NCI-H345 (cell line): ENCODE data around the gene SRXN1.
A peak's percentile ranks its signal among the peaks of the same experiment; 100 is the strongest.
"Not testable (repeated sequence)": the region's sequence is repeated elsewhere in the genome, so short reads cannot be mapped to it uniquely, and the experiment has no call there.

ENCODE experiments used
- DNase-seq: peaks from one replicate; lab custom pipeline; 2025; lab: John Stamatoyannopoulos, UW

SRXN1 gene

DNA sequence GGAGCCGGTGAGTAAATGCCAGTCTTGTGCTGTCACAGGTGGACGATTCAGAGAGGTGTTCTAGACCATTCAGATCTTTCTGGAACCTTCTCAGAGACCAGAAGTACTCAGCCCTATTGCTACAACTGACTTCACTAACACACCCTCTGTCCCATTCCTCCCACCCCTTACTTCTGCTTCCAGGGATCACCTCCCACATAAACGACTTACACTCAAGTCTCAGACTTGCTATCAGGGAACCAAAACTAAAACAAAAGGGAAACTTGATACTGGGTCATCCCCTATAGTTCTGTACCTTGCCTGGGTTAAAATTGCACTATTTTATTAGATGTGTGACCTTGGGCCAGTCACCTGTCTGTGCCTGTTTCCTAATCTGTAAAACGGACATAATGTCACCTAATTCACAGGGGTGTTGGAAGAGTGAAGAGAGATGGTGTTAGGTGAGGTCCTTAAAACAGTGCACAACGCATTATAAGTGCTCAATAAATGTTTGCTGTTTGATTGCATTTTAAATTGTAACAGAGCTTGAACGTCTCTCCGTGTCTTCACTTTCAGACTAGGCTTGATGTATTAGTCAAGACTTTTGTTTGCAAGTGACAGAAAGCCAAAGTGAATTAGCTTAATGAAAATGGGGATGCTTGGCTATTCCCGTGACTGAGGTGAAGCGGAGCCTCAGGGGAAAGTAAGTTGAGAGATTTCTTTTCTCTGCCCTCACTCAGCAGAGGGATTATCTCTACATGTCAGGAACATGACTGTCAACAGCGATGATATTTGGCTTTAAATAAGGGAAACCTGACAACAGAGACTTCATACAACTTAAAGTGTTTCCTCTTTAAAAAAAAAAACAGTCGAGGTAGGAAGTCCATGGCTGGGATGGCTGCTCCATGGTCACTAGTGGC lies 3.0 kb upstream of the SRXN1 start:
- DNase-seq, result no peak

DNA sequence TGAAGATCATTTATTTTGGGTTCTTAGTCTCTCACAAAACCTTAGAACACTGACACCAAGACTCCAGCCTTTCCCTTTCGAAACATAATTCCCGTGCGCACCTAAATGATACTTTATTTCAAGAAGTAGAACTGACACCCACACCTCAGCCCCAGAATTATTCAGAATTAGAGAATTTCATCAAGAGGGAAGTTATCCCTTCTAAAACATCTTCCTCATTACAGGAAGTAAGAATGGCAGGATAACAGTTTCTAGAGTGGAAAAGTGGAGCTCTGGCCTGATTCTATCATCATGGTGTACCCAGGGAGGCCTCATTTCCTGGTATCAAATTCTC lies 1.4 kb upstream of the SRXN1 start:
- no peak for DNase-seq

DNA sequence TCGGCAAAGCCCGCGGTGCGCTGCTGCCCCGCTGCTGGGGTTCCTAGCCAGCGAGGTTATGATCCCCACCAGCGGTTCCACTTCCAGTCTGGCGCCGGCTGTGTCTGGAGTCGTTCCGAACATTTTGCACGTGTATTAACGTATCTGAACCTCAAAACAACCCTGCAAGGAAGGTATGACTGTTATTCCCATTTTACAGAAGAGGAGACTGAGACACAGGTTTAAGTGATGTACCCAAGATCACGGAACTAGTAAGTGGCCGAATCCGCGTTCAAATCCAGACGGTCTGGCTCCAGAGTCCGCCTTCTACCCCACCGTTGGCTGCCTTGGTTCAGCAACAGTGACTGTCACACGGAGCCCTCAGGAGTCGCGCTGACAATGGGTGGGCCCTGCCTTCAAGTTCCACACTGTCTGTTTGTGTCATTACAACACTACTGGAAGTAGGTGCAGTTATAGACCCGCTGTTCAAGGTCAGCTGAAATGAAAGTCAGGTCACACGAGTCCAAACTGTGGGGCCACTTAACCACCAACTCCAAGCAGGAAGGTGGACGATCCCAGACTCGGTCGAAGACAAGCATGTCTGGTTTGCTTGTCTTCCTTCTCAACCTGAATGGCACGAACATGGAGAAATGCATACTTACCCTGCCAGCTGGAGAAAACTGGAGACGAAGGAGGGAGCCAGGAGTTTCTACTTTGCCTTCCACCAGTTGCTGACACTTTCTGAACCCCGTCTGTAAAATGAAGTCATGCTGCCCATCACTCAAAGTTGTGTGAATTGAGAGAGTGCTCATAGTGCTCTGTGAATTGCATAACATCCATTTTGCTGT lies 803 bp upstream of the SRXN1 start:
- no peak for DNase-seq

DNA sequence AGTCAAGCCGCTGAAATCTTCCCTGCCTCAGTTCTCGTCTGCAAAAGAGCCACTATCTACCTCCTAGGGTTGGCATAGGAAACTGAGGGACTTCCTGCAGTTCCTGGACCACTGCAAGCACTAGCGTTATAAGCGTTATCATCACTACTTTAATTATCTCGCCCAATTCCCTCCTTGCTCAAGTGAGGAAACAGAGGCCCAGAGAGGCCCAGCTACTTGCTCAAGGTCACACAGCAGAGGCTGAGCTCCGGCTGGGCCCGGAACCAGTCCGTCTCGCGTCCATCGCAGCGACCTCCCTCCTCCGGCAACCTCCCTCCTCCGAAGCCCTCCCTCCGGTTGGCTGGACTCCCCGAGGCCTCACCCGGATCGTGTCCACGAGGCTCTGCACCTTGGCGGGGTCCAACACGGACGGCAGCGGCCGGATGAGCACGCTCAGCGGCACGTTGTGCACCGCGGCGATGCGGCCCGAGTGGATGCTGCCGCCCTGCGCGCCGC lies 338 bp downstream of the SRXN1 start:
- DNase-seq, result no peak

DNA sequence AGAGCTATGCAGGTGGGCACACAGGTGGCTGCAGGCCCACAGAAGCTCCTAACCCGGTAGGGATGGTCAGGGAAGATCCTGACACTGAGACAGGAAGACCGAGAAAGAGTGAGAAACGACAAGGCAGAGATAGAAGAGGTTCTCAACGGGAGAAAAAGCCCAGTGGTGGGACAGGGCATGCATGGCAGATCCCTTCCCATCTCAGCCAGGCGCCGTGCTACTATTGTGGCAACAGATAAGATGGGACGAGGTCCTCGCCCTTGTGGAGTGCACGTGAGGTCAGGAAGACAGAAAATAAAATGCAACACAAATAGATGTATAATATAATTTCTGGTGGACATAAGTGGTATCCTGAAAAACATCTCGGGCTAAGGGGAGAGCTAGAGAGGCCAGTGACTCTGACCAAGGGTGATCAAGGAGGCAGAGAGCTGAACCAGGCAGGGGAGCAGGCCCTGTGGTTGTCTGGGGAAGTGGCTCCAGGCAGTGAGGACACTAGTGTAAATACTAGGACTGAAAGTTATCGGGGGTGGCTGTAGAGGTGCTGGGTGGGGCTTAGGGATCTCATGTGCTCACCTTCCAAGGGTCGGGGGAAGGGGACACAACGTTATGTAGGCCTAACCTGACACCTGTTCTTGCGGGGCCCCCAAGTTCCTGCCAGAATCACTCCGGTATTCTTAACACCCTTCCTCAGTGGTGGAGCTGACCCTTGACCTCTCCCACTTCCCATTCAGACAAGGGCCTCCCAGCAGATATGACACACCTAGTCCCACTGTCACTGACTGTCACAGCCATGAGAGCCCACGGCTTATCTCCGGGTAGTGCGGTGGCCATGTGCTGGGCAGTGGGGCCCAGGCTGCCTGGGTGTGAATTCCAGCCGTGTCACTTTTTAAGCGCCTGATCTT lies 1.0 kb downstream of the SRXN1 start:
- DNase-seq, result no peak

DNA sequence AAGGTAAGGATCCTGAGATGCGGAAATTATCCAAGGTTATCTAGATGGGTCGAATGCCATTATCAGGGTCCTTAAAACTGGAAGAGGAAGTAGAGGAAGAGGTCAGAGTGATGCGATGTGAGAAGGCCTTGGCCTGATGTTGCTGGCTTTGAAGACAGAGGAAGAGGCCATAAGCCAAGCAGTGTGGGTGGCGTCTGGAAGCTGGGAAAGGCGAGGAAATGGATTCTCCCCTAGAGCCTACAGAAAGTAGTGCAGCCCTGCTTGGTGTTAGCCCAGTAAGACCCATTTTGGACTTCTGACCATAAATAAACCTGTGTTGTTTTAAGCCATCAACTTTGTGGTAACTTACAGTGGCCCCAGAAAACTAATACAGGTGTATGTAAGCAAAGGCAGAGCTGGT lies 2.0 kb downstream of the SRXN1 start:
- no peak for DNase-seq

DNA sequence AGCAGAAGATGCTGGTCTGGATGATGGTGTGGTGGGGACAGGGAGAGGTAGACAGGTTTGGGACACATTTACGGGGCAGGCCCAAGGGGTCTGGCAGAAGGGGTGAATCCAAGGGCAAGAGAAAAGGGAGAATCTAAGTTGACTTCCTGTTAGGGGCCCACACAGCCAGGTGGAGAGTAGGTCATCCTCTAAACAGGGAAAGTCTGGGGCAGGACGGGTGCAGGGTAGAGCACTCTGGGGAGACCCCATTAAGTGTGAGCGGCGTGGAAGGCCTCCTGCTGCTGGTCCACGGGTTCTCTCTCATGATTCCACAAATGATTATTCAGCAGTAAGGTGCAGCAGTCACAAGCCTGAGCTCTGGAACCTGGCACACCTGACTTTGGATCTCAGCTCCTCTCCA lies 2.7 kb downstream of the SRXN1 start:
- no peak for DNase-seq

DNA sequence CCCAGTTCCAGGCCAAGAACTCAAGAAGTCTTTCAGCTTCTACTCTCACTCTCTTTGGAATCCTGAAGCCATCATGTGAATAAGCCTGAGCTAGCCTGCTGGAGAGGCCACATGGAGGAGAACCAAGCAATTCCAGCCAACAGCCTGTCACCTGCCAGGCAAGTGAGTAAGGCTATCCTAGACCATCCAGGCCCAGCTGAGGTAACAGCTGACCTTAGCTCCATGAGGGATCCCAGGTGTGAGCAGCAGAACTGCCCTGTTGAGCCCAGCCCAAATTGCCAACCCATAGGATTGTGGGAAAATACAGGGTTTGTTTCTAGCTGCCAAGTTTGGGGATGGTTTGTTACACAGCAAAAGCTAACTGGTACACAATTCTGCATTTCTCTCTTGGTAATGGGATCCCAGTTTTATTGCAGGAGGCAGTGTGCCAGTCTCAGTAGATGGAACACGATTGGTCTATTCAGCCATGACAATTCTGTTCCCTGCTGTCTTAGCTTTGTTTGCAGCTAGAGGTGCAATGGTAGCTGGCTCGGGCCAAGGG lies 5.5 kb downstream of the SRXN1 start:
- no peak for DNase-seq

DNA sequence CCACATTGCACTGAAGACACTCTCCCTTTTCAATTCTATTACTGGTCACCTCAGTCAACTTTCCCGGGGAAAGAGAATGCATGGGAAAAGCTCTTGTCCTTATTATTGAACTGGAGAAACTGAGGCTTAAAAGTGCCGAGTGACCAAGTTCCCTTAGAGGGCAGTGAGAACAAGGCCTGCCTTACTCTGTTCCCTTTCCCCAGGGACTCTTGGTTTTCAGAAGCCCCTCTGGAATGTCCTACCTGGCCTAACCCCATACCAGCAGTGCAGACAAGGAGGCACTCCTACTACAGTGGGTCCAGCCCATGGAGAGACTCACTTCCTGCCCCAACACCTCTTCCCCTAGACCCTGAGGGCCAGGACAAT lies 6.1 kb downstream of the SRXN1 start:
- no peak for DNase-seq

DNA sequence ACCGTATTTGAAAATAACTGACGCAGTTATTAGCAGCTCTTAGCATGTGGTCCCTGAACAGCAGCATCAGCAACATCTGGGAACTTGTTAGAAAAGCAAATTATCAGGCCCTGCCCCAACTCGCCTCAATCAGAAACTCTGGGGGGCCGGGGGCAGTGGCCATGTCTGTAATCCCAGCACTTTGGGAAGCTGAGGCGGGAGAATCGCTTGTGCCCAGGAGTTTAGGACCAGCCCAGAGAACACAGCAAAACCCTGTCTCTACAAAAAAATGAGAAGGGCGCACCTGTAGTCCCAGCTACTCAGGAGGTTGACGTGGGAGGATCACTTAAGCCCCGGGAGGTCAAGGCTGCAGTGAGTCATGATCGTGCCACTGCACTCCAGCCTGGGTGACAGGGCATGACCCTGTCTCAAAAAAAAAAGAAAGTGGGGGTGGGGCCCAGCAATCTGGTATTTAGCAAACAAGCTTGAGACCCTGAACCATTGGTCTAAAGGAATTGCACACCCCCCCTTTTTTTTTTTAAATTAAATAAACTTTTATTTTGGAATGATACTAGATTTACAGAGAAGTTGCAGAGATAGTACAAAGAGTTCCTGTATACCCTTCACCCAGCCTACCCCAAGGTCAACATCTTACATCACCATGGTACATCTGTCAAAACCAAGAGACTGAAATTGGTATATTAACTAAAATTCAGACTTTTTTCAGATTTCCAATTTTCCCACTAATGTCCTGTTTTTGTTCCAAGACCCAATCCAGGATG lies 6.7 kb downstream of the SRXN1 start:
- no peak for DNase-seq

DNA sequence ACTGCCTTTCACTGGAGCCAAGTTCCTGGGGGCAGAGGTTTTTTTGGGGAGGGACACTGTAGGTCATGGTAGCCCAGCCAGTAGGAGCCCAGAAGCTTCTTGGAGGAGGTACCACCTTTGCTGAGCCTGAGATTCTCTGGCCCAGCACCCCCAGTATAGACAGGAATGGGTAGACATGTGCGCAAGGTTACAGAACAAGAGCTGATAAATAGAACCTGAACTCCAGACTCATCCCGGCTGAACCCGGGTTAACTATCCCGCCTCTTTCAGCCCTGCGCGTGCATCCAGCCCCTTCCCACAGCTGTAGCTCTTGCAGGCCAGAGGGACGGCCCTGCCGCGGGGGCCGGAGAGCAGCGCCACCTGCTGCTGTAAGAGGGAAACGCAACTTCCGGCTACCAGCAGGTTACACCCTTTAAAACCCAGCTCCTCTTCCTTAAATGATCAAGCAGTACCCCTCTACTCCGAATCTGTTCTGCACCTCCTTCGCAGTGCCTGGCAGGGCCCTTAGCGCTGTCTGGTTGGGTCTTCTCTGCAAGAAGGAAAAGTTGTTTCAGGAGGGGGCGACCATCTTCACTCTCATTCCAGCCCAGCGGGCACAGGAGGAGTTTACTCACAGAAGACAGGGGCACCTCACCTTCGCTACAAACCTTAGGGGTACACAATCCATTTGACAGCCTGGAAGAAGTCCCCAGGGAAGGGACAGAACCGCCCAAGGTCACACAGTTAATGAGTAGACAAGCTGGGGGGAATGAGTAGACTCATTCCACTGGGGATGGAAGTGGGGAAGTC lies 7.5 kb downstream of the SRXN1 start:
- DNase-seq, result peak; percentile 72

DNA sequence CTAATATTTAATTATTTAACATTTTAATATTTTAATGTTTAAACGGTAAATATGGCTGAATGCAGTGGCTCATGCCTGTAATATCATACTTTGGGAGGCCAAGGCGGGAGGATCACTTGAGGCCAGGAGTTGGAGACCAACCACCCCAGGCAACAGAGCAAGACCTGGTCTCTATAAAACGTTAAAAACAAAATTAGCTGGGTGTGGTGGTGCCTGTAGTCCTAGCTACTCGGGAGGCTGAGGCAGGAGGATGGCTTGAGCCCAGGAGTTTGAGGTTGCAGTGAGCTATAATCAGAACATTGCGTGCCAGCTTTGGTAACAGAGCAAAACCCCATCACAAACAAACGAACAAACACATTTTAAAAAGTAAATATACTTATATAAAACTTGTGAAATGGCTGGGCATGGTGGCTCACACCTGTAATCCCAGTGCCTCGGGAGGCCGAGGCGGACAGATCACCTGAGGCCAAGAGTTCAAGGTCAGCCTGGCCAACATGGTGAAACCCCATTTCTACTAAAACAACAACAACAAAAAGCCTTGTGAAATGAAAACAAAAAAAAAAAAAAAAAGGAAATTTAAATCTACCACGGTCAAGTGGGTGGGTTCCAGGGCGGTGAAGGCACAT lies 8.2 kb downstream of the SRXN1 start:
- no peak for DNase-seq

DNA sequence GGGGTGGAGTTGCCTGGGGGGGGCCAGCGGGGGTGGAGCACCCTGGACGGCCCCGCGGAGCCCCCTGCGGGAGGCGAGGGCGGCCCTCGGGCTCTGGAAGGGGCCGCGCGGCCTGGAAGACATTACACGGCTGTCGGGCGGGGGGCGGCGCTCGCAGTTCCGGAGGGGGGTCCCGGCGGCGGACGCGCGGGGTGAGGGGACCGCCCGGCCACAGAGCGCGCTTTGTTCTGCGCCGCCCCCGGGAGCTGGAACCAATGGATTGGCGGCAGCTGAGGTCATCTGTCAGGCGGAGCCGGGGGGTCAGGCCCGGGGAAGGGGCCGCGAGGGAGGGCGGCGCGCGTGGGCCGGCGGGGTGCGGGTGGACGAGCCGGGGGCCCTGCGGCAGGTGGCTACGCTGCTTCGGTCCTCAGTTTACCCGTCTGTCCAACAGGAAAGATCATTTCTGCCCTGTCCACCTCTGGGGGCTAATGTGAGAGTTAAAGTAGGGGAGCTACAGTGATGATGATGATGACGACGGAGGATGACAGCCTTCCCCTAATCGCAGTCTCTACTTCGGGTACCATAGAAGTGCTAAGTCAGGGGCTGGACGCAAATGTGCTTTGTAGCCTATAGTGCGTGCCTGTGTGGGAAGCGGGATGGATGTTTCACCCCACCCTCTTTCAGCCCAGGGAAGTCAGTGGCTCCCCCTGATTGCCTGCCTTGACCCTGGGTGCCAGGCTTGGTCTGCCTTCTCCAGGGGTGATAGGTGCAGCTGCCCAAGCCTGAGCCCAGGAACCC lies 10.4 kb downstream of the SRXN1 start:
- DNase-seq, result no peak

DNA sequence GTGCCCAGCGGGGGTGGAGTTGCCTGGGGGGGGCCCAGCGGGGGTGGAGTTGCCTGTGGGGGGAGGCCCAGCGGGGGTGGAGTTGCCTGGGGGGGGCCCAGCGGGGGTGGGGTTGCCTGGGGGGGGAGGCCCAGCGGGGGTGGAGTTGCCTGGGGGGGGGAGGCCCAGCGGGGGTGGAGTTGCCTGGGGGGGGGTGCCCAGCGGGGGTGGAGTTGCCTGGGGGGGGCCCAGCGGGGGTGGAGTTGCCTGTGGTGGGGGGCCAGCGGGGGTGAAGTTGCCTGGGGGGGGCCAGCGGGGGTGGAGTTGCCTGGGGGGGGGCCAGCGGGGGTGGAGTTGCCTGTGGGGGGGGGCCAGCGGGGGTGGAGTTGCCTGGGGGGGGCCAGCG lies 11.0 kb downstream of the SRXN1 start:
- DNase-seq, result not testable (repeated sequence)

DNA sequence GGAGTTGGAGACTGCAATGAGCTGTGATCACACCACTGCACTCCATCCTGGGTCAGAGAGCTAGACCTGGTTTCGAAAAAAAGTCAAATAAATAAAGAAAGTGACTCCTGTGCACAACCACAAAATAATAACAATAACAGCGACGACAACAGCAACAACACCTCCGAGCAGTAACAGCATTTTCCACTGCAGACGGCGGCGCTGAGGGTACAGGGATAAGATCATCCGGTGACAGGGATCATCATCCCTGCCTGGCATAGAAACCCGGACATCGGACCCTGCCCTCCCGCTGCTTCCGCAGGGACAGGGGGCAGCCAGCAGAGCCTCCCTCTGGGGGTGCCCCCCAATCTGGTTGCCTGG lies 11.5 kb downstream of the SRXN1 start:
- no peak for DNase-seq

DNA sequence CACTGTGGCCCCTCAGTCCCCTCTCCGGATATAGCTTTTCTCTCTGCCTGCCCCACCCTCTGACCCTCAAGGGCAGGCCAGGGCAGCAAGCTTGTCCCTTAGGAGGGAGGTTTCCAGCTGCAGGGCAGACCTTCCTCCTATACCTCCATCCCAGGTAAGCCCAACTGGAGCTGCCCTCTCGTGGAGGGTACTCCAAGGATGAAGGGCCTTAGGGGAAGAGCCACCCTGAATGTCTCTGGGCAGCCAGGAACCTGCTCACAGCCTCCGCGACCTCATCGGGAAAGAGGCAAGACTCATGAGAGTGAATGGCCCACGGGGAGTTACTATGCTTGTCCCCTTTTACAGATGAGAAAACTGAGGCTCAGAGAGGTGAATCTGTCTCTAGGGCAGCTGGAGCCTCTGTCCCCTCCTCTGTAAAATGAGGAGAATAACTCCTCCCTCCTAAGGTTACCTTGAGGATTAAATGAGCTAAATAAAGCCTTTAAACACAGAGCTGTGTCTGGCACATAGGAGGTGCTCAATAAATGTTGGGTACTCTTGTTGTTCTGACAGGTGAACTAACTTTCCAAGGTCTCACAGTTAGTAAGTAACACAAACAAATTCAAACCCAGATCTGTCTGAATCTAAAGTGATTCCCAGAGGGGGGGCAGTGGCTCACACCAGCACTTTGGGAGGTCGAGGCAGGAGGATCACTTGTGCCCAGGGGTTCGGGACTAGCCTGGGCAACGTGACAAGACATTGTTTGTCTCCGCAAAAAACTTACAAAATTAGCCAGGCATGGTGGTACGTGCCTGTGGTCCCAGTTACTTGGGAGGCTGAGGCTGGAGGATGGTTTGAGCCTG lies 12.1 kb downstream of the SRXN1 start:
- DNase-seq, result no peak

DNA sequence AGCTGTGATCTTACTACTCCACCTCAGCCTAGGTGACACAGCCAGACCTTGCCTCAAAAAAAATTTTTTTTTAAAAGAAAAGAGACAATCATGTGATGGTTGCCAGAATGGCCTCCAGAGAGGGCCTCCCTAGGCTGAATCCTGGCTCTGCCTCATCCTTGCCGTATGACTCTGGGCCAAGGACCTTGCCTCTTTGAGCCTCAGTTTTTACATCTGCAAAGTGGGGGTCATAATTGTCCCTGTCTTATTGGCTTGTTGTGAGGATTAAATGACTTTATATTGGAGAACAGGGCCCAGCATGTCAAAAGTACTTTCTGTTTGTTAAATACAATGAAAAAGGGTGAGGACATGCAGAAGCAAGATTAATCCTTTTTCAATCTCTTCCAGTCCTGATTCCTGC lies 14.4 kb downstream of the SRXN1 start:
- no peak for DNase-seq

DNA sequence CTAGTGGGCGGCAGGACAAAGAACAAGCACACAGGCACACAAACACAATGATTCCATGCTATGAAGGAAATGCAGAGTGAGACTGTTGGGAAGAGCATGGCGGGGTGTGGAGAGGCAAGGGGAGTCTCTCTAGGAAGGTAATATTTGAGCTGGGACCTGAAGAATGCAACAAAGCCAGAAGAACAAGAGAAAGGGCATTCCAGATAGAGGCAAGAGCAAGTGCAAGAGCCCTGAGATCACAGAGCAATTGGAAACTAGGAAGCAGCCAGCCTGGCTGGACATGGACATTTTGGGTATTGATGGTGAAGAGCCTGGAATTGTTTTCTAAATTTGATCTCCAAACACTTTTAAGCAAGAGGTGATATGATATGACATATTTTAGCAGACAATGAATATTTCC lies 15.4 kb downstream of the SRXN1 start:
- no peak for DNase-seq
